Ishikawa (cell line): ENCODE measurements around the gene SRD5A1.

Experiments used
- CEBPB ChIP-seq: IDR thresholded peaks from 2 replicates; pipeline ENCODE4 v1.6.1; 2012
- CREB1 ChIP-seq: IDR thresholded peaks from 2 replicates; pipeline ENCODE4 v1.6.1; 2012; ENCODE audit warnings: low read depth
- EGR1 ChIP-seq: IDR thresholded peaks from 2 replicates; pipeline ENCODE4 v1.6.1; 2012
- EP300 ChIP-seq: IDR thresholded peaks from 2 replicates; pipeline ENCODE4 v1.6.1; 2012; ENCODE audit warnings: borderline replicate concordance
- FOXM1 ChIP-seq: IDR thresholded peaks from 2 replicates; pipeline ENCODE4 v1.6.1; 2012; ENCODE audit warnings: low read depth, borderline replicate concordance
- NFIC ChIP-seq: IDR thresholded peaks from 2 replicates; pipeline ENCODE4 v1.6.1; 2012
- RAD21 ChIP-seq: IDR thresholded peaks from 2 replicates; pipeline ENCODE4 v1.6.1; 2012; ENCODE audit warnings: low read depth
- TAF1 ChIP-seq: IDR thresholded peaks from 2 replicates; pipeline ENCODE4 v1.6.1; 2012; ENCODE audit warnings: low read depth, mild to moderate bottlenecking
- TCF12 ChIP-seq: IDR thresholded peaks from 2 replicates; pipeline ENCODE4 v1.6.1; 2012; ENCODE audit warnings: low read depth
- TEAD4 ChIP-seq: IDR thresholded peaks from 2 replicates; pipeline ENCODE4 v1.6.1; 2012
- YY1 ChIP-seq: IDR thresholded peaks from 2 replicates; pipeline ENCODE4 v1.6.1; 2012; ENCODE audit warnings: low read depth
- ZBTB7A ChIP-seq: IDR thresholded peaks from 2 replicates; pipeline ENCODE4 v1.6.1; 2012; ENCODE audit warnings: low read depth
- TF ChIP-seq, protein P1 (sequence below): IDR thresholded peaks from 2 replicates; pipeline ENCODE4 v1.6.1; 2012
- TF ChIP-seq, protein P2 (sequence below): IDR thresholded peaks from 2 replicates; pipeline ENCODE4 v1.6.1; 2012; ENCODE audit warnings: low read depth, mild to moderate bottlenecking
- TF ChIP-seq, protein P3 (sequence below): IDR thresholded peaks from 2 replicates; pipeline ENCODE4 v1.6.1; 2012

The SRD5A1 gene

DNA sequence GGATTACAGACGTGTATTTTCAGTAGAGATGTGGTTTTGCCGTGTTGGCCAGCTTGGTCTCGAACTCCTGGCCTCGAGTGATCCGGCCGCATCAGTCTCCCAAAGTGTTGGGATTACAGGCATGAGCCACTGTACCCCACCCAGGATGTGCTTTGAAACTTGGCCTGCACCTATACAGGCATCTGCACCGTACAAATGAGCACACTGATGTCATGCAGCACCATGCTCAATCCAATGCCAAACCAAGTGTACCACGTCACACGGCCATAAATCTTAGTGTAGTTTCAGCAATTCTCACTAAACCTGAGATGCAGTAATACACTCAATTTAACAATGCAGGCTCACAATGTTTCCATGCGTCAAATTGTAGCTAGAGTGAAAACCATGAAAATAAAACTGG lies 6.7 kb upstream of the SRD5A1 start:
- TF ChIP-seq TEAD4: no peak
- TF ChIP-seq NFIC: no peak
- TF ChIP-seq, protein P1, sequence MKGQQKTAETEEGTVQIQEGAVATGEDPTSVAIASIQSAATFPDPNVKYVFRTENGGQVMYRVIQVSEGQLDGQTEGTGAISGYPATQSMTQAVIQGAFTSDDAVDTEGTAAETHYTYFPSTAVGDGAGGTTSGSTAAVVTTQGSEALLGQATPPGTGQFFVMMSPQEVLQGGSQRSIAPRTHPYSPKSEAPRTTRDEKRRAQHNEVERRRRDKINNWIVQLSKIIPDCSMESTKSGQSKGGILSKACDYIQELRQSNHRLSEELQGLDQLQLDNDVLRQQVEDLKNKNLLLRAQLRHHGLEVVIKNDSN: no peak
- no peak for TF ChIP-seq RAD21
- TF ChIP-seq FOXM1: no peak
- no peak for TF ChIP-seq TCF12
- no peak for TF ChIP-seq EP300
- no peak for TF ChIP-seq EGR1
- TF ChIP-seq YY1: no peak
- TF ChIP-seq TAF1: no peak

DNA sequence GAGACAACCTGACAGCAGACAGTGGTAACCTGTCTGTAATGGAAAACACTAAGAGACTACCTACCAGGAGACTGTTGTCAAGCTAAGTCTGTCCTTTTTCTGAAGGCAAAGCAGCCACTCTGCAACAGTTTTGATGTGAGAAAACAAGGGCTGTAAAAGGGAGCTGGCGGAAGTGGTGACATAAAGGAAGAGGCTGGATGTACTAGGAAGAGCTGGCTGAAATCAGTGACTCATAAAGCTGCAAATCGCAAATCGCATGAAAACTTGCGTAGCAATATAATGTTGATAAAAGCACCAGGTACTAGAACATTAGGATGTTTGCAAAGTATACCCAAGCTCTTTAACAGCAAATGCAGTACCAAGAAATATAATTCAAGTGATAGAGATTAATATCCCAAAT lies 1.8 kb upstream of the SRD5A1 start:
- no peak for TF ChIP-seq RAD21
- TF ChIP-seq, protein P2, sequence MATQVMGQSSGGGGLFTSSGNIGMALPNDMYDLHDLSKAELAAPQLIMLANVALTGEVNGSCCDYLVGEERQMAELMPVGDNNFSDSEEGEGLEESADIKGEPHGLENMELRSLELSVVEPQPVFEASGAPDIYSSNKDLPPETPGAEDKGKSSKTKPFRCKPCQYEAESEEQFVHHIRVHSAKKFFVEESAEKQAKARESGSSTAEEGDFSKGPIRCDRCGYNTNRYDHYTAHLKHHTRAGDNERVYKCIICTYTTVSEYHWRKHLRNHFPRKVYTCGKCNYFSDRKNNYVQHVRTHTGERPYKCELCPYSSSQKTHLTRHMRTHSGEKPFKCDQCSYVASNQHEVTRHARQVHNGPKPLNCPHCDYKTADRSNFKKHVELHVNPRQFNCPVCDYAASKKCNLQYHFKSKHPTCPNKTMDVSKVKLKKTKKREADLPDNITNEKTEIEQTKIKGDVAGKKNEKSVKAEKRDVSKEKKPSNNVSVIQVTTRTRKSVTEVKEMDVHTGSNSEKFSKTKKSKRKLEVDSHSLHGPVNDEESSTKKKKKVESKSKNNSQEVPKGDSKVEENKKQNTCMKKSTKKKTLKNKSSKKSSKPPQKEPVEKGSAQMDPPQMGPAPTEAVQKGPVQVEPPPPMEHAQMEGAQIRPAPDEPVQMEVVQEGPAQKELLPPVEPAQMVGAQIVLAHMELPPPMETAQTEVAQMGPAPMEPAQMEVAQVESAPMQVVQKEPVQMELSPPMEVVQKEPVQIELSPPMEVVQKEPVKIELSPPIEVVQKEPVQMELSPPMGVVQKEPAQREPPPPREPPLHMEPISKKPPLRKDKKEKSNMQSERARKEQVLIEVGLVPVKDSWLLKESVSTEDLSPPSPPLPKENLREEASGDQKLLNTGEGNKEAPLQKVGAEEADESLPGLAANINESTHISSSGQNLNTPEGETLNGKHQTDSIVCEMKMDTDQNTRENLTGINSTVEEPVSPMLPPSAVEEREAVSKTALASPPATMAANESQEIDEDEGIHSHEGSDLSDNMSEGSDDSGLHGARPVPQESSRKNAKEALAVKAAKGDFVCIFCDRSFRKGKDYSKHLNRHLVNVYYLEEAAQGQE: no peak

DNA sequence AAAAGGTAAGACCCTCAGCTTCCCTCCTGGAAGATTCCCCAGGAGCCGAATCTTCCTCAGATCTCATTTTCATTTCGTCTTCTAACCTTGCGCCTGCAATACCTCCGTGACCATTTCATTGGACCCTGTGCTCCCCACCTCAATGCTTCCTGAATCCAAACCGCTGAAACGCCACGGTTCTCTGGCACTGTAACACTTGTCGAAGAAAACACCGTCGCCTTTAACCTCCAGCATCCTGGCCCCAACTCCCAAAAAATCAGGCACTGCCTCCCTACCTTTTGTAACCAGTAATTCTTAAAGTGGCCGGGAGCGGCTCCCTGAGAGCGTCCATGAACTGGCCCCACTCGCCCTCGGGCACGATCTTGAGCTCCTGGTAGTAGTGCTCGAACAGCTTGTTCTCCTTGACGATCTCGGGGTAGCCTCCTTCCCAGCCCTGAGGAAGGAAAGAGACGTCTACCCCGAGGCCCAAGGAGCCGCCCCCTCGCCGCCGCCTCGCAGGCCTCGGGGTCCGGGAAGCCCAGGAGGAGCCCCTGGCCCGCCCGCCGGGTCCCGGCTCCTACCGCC lies 834 bp upstream of the SRD5A1 start:
- TF ChIP-seq CREB1: no peak
- TF ChIP-seq, protein P3, sequence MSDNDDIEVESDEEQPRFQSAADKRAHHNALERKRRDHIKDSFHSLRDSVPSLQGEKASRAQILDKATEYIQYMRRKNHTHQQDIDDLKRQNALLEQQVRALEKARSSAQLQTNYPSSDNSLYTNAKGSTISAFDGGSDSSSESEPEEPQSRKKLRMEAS: no peak
- TF ChIP-seq, protein P1: no peak
- no peak for TF ChIP-seq FOXM1
- TF ChIP-seq TAF1: no peak

DNA sequence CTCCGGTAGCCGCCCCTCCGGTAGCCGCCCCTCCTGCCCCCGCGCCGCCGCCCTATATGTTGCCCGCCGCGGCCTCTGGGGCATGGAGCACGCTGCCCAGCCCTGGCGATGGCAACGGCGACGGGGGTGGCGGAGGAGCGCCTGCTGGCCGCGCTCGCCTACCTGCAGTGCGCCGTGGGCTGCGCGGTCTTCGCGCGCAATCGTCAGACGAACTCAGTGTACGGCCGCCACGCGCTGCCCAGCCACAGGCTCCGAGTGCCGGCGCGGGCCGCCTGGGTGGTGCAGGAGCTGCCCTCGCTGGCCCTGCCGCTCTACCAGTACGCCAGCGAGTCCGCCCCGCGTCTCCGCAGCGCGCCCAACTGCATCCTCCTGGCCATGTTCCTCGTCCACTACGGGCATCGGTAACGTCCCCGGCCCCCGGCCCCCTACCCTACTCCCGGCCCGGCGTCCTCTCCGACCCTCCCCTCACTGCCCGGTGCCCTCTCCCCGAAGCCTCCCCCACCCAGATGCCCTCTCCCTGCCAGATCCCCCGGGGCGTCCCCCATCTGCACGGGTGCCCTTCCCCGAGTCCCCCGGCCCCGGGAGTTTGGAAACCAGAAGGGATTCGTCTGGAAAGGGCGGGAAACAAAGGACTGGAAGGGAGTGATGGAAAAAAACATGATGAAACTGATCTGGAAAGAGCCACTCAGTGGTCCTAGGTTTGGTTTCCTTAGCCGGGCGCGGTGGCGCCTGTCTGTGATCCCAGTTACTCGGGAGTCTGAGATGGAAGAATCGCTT lies 417 bp downstream of the SRD5A1 start:
- TF ChIP-seq FOXM1: no peak
- TF ChIP-seq, protein P1: peak; percentile 17; the same call in 1 of the 2 replicates
- peak; percentile 84 for TF ChIP-seq ZBTB7A
- no peak for TF ChIP-seq NFIC
- no peak for TF ChIP-seq EP300
- TF ChIP-seq YY1: no peak
- TF ChIP-seq, protein P2: no peak
- no peak; the same call in 1 of the 2 replicates for TF ChIP-seq TAF1
- TF ChIP-seq, protein P3: peak; percentile 74
- TF ChIP-seq CREB1: no peak
- TF ChIP-seq RAD21: no peak
- TF ChIP-seq TCF12: 0 out of 2 replicates have a peak, but pooled peaks have one; percentile 20
- TF ChIP-seq EGR1: no peak
- no peak for TF ChIP-seq CEBPB
- TF ChIP-seq TEAD4: no peak

DNA sequence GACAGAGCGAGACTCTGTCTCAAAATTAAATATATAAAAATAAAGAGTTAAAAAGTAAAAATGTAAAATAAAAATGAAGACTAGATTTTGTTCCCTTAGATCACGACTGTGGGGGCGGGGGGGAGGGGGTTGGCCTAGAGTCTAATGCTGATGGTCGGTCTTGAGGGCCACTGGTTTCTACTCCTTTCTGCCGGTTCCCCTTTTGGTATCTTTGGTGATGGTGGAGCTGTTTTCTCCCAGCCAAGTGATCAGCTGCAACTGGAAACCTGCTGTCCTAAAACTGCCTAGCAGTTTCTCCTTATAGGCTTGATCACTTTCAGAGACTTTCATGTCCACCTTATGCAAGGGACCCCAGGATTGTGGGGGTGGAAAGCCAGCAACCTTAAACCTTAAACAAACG lies 1.1 kb downstream of the SRD5A1 start:
- TF ChIP-seq YY1: no peak
- TF ChIP-seq, protein P1: no peak
- TF ChIP-seq TCF12: no peak
- TF ChIP-seq, protein P2: no peak
- no peak for TF ChIP-seq TAF1
- no peak for TF ChIP-seq EGR1
- TF ChIP-seq EP300: no peak
- TF ChIP-seq NFIC: no peak
- TF ChIP-seq, protein P3: no peak
- no peak for TF ChIP-seq TEAD4
- TF ChIP-seq CREB1: no peak
- no peak for TF ChIP-seq RAD21
- no peak for TF ChIP-seq FOXM1
- no peak for TF ChIP-seq CEBPB
- TF ChIP-seq ZBTB7A: no peak
